ENCODE data around the gene RPL26.

DNA sequence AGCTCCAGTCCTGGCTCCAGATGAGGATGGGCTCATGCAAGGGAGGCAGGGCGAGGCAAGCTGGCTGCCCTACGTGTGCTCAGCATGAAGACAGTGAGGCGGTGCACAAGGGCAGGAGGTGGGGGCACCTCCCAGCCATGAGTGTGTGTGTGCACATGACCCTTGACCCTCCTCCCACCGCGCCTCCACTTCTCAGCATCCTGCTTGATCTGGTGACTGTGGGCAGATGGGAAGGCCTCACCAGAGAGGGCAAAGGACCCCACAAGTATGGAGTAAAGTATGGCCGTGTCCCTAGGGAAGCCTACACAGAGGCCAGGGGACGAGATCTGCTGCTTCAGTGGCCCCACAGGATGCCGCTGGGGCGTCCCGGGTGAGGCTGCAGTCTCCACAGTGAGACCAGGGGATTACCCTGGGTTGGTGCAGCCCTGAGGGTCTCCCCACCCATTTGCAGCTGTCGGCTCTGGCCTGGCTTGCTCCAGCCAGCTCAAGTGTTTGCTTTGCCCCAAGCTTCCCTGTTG lies 22.6 kb upstream of the RPL26 start:
- TF ChIP-seq CTCF (IDR thresholded peaks at IDR 0.05 in 4 of 5, conservative IDR thresholded peaks at IDR 0.05 in 1 of 5) (no peak), POLR2A (IDR thresholded peaks at IDR 0.05) (no peak)

Measured in gastrocnemius medialis (tissue), 4 donors.